ENCODE results near the gene TRMT61A. TPM values are rescaled to one million over a fixed set of nuclear protein-coding genes. Genes with fewer than 3 reads are reported as not detected.

Gene TRMT61A
- total RNA-seq, 1 experiment from 2014 or later, result 14.9 TPM

- Histone ChIP-seq H3K36me3 (ENCODE audit: control insufficient read depth in 1 of 2, insufficient read depth in 2 of 2, low read length in 2 of 2) (peaks cover 0 to 12% of the 10 kb centered on the region in 2 experiments; a peak in 2 of 4 replicates), H2AFZ (ENCODE audit: low read depth, low read length, poor library complexity, severe bottlenecking) (no peak overlapping the region), H4K20me1 (ENCODE audit: insufficient read depth) (no peaks in the 10 kb centered on the region; the same call in 1 of the 2 replicates), H3K4me2 (ENCODE audit: low read length) (peak overlapping the region; percentile 95), H3K9me2 (ENCODE audit: insufficient read depth) (no peaks in the 10 kb centered on the region), H3K9me3 (ENCODE audit: control insufficient read depth in 1 of 2, insufficient read depth in 1 of 2, low read depth in 1 of 2, low read length in 2 of 2) (no peaks in the 10 kb centered on the region), H3K4me3 (replicated peaks in 1 of 2; ENCODE audit: low read depth in 1 of 2, low read length in 2 of 2) (peak overlapping the region; percentile 78 to 83), H3K9ac (ENCODE audit: low read length) (peak overlapping the region; percentile 83), H3K79me2 (ENCODE audit: insufficient read depth, low read length) (peaks cover 16% of the 10 kb centered on the region; the same call in 1 of the 2 replicates), H3K27me3 (ENCODE audit: insufficient read depth, low read length) (no peaks in the 10 kb centered on the region), H3K4me1 (ENCODE audit: control insufficient read depth in 1 of 2, insufficient read depth in 2 of 2, low read length in 2 of 2) (peaks cover 13 to 45% of the 10 kb centered on the region in 2 experiments; a peak in 3 of 4 replicates), H3K27ac (ENCODE audit: low read depth, low read length) (peak overlapping the region; percentile 73)
- ChIA-PET CTCF (interaction anchor here (0.7 to 2.4 kb wide), 10 partner anchors 8 to 416 kb away, joined by 3 to 20 read pairs (median 4); no protein-coding TSS in a partner anchor), RAD21 (ENCODE audit: low non-redundant PET in 1 of 2, low total read pairs in 2 of 2, uncharacterized antibody in 2 of 2, unreplicated experiment in 2 of 2) (interaction anchor here in 1 of 2 experiments (0.7 to 1.1 kb wide), 2 partner anchors 26 to 40 kb away, joined by 3 to 7 read pairs; no protein-coding TSS in a partner anchor), POLR2A (interaction anchor here (1.1 to 3.2 kb wide), 6 partner anchors 7 to 25 kb away, joined by 3 to 12 read pairs (median 7); partner anchors contain the start of gene TRMT61A)
- DNase-seq (ENCODE audit: low read depth, low spot score), result no peak
- ATAC-seq, result peak; percentile 33
- no TSS peak for BruUV-seq (replicated peaks)
- intact Hi-C loops (cut with micrococcal nuclease), result no loop called here
- TF ChIP-seq, protein P1, sequence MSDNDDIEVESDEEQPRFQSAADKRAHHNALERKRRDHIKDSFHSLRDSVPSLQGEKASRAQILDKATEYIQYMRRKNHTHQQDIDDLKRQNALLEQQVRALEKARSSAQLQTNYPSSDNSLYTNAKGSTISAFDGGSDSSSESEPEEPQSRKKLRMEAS (IDR thresholded peaks at IDR 0.05), result no peak
- TF ChIP-seq, protein P2, sequence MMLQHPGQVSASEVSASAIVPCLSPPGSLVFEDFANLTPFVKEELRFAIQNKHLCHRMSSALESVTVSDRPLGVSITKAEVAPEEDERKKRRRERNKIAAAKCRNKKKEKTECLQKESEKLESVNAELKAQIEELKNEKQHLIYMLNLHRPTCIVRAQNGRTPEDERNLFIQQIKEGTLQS (IDR thresholded peaks at IDR 0.05), result no peak
- peak; percentile 49 for TF ChIP-seq ZFX (IDR thresholded peaks at IDR 0.05)
Observed at GRCh38 chr14:103521438-103521950, 7.5 kb upstream of the TRMT61A start.

- ATAC-seq (peak; percentile 15), DNase-seq (ENCODE audit: low read depth, low spot score) (no peak)
- Histone ChIP-seq H3K27me3 (ENCODE audit: insufficient read depth, low read length) (no peaks in the 10 kb centered on the region), H3K9me2 (ENCODE audit: insufficient read depth) (no peaks in the 10 kb centered on the region), H3K9ac (ENCODE audit: low read length) (peak overlapping the region; percentile 83), H3K4me2 (ENCODE audit: low read length) (peak overlapping the region; percentile 95), H3K4me3 (replicated peaks in 1 of 2; ENCODE audit: low read depth in 1 of 2, low read length in 2 of 2) (peak overlapping the region; percentile 78 to 83), H3K36me3 (ENCODE audit: control insufficient read depth in 1 of 2, insufficient read depth in 2 of 2, low read length in 2 of 2) (peaks cover 0 to 12% of the 10 kb centered on the region in 2 experiments; a peak in 2 of 4 replicates), H3K4me1 (ENCODE audit: control insufficient read depth in 1 of 2, insufficient read depth in 2 of 2, low read length in 2 of 2) (peaks cover 13 to 45% of the 10 kb centered on the region in 2 experiments; a peak in 3 of 4 replicates), H3K9me3 (ENCODE audit: control insufficient read depth in 1 of 2, insufficient read depth in 1 of 2, low read depth in 1 of 2, low read length in 2 of 2) (no peaks in the 10 kb centered on the region), H3K27ac (ENCODE audit: low read depth, low read length) (peak overlapping the region; percentile 73), H2AFZ (ENCODE audit: low read depth, low read length, poor library complexity, severe bottlenecking) (no peak overlapping the region), H3K79me2 (ENCODE audit: insufficient read depth, low read length) (peaks cover 16% of the 10 kb centered on the region; the same call in 1 of the 2 replicates), H4K20me1 (ENCODE audit: insufficient read depth) (no peaks in the 10 kb centered on the region; the same call in 1 of the 2 replicates)
- ChIA-PET RAD21 (ENCODE audit: low non-redundant PET in 1 of 2, low total read pairs in 2 of 2, uncharacterized antibody in 2 of 2, unreplicated experiment in 2 of 2) (interaction anchor here in 1 of 2 experiments (0.7 kb wide), 1 partner anchor 39 kb away, joined by 3 read pairs; no protein-coding TSS in a partner anchor), CTCF (interaction anchor here (2.3 to 2.4 kb wide), 2 partner anchors 22 to 25 kb away, joined by 8 to 20 read pairs; no protein-coding TSS in a partner anchor), POLR2A (interaction anchor here (1.4 to 3.2 kb wide), 3 partner anchors 11 to 24 kb away, joined by 3 to 12 read pairs (median 9); no protein-coding TSS in a partner anchor)
- no TSS peak for BruUV-seq (replicated peaks)
- intact Hi-C loops (cut with micrococcal nuclease), result no loop called here
- no peak for TF ChIP-seq SP1 (IDR thresholded peaks at IDR 0.05; ENCODE audit: low read depth)
- TF ChIP-seq TCF7L2 (IDR thresholded peaks at IDR 0.05; ENCODE audit: borderline replicate concordance, extremely low read depth, insufficient read depth, insufficient read length), result no peak
- no peak for TF ChIP-seq JUND (IDR thresholded peaks at IDR 0.05)
- TF ChIP-seq ZNF274 (IDR thresholded peaks at IDR 0.05; ENCODE audit: low read depth, low read length), result no peak
- TF ChIP-seq POLR2A (IDR thresholded peaks at IDR 0.05; ENCODE audit: borderline replicate concordance, extremely low read depth, insufficient read depth, insufficient read length), result no peak
- no peak for TF ChIP-seq ZFX (IDR thresholded peaks at IDR 0.05)
- no peak for TF ChIP-seq YY1 (IDR thresholded peaks at IDR 0.05; ENCODE audit: extremely low read depth, insufficient replicate concordance, low read depth, low read length)
- no peak for TF ChIP-seq RAD21 (IDR thresholded peaks at IDR 0.05; ENCODE audit: low read depth)
- TF ChIP-seq, protein P3, sequence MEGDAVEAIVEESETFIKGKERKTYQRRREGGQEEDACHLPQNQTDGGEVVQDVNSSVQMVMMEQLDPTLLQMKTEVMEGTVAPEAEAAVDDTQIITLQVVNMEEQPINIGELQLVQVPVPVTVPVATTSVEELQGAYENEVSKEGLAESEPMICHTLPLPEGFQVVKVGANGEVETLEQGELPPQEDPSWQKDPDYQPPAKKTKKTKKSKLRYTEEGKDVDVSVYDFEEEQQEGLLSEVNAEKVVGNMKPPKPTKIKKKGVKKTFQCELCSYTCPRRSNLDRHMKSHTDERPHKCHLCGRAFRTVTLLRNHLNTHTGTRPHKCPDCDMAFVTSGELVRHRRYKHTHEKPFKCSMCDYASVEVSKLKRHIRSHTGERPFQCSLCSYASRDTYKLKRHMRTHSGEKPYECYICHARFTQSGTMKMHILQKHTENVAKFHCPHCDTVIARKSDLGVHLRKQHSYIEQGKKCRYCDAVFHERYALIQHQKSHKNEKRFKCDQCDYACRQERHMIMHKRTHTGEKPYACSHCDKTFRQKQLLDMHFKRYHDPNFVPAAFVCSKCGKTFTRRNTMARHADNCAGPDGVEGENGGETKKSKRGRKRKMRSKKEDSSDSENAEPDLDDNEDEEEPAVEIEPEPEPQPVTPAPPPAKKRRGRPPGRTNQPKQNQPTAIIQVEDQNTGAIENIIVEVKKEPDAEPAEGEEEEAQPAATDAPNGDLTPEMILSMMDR (IDR thresholded peaks at IDR 0.05 in 2 of 3, conservative IDR thresholded peaks at IDR 0.05 in 1 of 3; ENCODE audit: borderline replicate concordance in 1 of 3, insufficient read depth in 1 of 3, low read depth in 2 of 3, low read length in 2 of 3), result no peak
- TF ChIP-seq, protein P1 (IDR thresholded peaks at IDR 0.05), result no peak
- no peak for TF ChIP-seq CEBPB (IDR thresholded peaks at IDR 0.05; ENCODE audit: low read depth)
- TF ChIP-seq, protein P2 (IDR thresholded peaks at IDR 0.05), result no peak
- no peak for TF ChIP-seq EGR1 (IDR thresholded peaks at IDR 0.05; ENCODE audit: low read depth)
- no peak for TF ChIP-seq EZH2 (IDR thresholded peaks at IDR 0.05)
- TF ChIP-seq CBX3 (IDR thresholded peaks at IDR 0.05; ENCODE audit: low read depth), result no peak
Observed at GRCh38 chr14:103521951-103522563, 6.9 kb upstream of the TRMT61A start.
